NCI-H1694 treated with DMSO at 0.1 percent for 48 hours (cell line): ENCODE measurements around the gene RPUSD1.

ENCODE experiments used
- DNase-seq: peaks from one replicate; lab custom pipeline; 2025; lab: John Stamatoyannopoulos, UW

RPUSD1 gene

GRCh38 chr16:818592-818991 lies 30.4 kb upstream of the RPUSD1 start:
- no peak for DNase-seq

GRCh38 chr16:818132-818531 lies 30.0 kb upstream of the RPUSD1 start:
- no peak for DNase-seq

- no peak for DNase-seq
Measured at GRCh38 chr16:817001-817906, 29.1 kb upstream of the RPUSD1 start.

GRCh38 chr16:815861-816260 lies 27.7 kb upstream of the RPUSD1 start:
- DNase-seq, result no peak

- no peak for DNase-seq
Measured at GRCh38 chr16:814974-815373, 26.8 kb upstream of the RPUSD1 start.

GRCh38 chr16:813916-814412 lies 25.8 kb upstream of the RPUSD1 start:
- DNase-seq, result no peak

GRCh38 chr16:813204-813915 lies 25.2 kb upstream of the RPUSD1 start:
- no peak for DNase-seq

- DNase-seq, result no peak
Measured at GRCh38 chr16:808085-808386, 19.9 kb upstream of the RPUSD1 start.

GRCh38 chr16:807347-808084 lies 19.3 kb upstream of the RPUSD1 start:
- peak; percentile 47 for DNase-seq

GRCh38 chr16:805474-805873 lies 17.3 kb upstream of the RPUSD1 start:
- DNase-seq, result no peak

- no peak for DNase-seq
Measured at GRCh38 chr16:804193-805048, 16.2 kb upstream of the RPUSD1 start.

GRCh38 chr16:803754-804080 lies 15.5 kb upstream of the RPUSD1 start:
- no peak for DNase-seq

- no peak for DNase-seq
Measured at GRCh38 chr16:802914-803753, 15.0 kb upstream of the RPUSD1 start.

- no peak for DNase-seq
Measured at GRCh38 chr16:802461-802860, 14.3 kb upstream of the RPUSD1 start.

- DNase-seq, result no peak
Measured at GRCh38 chr16:801584-802363, 13.6 kb upstream of the RPUSD1 start.

GRCh38 chr16:800834-801511 lies 12.8 kb upstream of the RPUSD1 start:
- no peak for DNase-seq

- no peak for DNase-seq
Measured at GRCh38 chr16:799948-800833, 12.0 kb upstream of the RPUSD1 start, which contains the start of gene GNG13. GNG13 (minus strand) TSS chr16:800734; CDS start chr16:799077, 1,657 bp downstream.
